NCI-H82 treated with DMSO at 0.1 percent for 48 hours (cell line): ENCODE data around the gene DCLK2.

Experiments used
- DNase-seq: peaks from one replicate; lab custom pipeline; 2025; ENCODE audit not compliant: unreplicated experiment; lab: John Stamatoyannopoulos, UW

The DCLK2 gene

DNA sequence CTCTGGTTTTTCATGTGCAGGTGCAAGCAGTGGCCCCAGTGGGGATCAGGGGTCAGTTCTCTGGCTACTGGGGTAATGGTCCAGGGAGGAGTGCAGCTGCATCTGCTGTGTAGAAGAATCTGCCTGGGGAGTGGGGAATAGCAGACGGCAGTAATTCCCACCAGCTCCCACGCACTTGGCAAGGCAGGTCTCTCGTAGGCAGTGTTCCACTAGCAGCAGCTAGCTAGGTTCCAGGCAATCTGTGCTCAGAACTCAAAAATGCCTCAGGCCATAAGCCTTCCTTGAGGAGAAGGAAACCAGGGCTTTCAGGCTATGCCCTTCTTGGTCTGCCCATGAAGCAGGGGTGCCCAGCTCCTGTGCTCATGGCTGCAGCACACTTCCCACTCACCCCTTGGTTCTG is 38.8 kb downstream of the DCLK2 start:
- no peak for DNase-seq

DNA sequence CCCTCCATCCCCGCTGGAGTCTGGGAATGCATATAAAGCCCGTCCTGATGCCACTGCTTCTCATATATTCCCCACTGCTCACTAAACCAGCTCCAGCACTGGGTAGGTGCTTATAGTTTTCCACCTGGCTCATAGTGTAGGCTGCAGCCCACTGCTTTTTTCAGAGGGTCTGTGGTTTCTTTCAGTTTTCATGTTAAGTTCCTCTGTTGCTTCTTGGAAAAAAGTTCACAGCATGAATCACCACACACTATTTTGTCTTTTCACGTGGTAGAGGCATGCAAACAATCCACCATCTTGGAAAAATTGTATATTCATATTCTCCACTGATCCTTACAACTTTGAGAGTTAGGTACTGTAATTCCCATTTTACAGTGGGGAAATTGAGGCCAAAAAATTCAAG is 39.4 kb downstream of the DCLK2 start:
- no peak for DNase-seq

- DNase-seq: no peak
Observed at GRCh38 chr4:150119492-150119891, 41.2 kb downstream of the DCLK2 start.

GRCh38 chr4:150123087-150123486 is 44.8 kb downstream of the DCLK2 start:
- no peak for DNase-seq

DNA sequence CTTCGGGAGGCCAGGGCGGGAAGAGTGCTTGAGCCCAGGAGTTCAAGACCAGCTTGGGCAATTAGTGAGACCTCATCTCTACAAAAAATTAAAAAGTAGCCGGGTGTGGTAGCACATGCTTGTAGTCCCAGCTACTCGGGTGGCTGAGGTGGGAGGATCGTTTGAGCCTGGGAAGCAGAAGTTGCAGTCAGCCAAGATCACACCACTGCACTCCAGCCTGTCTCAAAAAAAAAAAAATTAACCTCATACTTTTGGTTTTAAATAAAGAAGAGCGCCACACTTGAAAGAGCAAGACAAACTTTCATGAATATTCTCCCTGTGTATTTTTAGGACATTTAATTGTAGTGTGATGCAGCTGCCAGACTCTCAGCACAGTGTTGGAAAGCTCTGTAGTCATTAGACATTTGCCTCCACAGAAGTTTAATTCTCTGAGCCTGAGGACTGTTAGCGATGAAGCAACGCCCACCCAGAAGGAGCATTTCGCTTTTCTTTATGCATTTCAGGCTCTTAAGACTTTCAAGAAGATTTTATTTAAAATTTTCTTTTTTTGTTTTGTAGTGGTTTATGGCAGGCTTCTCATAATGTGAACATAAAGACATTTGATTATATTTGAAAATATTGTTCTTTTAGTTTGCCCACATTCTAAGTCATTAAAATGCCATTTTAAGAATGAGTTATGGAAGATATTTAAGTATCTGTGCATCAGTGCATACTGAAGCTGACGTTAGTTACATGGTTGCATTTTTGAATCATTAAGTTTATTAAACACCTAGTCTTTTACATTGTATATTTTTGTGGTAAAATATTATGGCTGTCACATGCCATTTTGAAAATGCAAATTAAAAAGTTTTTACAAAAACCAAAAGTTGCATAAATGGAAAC is 45.8 kb downstream of the DCLK2 start:
- DNase-seq: no peak

DNA sequence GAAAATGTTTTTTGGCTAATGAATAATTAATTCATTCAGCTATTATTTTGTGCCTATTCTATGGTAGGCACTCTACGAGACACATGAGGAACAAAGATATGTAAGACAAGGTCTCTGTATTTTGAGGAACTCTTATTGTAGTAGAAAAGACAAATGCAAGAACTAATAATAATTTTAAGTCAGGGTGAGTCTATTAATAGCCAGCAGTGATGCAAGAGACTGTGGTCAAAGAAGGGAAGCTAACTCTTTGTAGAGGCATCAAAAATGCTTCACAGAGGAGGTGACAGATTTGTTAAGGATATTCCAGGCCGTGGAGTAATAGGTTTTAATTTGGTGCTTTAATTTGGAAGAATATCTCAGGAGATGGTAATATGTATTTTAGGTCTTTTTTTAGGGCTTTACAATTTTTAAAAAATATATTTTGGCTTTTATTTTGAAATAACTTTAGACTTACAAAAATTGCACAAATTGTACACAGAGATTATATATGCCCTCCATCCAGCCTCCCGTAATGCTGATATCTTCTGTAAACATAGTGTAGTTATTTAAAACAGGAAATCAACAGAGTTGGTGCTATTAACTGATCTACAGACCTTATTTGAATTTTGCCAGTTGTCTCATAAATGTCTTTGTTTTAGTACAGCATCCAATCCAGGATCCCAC is 48.1 kb downstream of the DCLK2 start:
- DNase-seq: no peak

GRCh38 chr4:150126864-150127203 is 48.6 kb downstream of the DCLK2 start:
- DNase-seq: no peak

- DNase-seq: no peak
Observed at GRCh38 chr4:150127757-150128156, 49.5 kb downstream of the DCLK2 start.

GRCh38 chr4:150130933-150131332 is 52.7 kb downstream of the DCLK2 start:
- no peak for DNase-seq

- DNase-seq: no peak
Observed at GRCh38 chr4:150131581-150132228, 53.5 kb downstream of the DCLK2 start.

DNA sequence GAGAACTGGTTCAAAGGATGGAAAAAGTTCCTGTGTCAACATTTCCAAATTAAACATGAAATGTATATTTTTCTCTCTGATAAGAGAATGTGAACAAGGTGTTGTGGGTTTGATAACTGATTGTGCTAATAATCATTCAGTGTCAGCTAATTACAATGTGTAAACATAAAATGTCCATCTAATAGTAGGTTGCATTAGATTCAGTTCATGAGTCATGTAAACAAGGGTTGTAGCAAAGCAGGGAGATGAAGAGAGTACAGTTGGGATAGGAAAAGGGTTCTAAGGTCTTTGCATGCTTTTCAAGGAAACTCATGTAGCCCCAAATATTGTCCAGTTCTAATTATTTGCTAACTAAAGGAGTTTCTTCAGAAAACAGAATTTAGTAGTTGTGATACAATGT is 55.4 kb downstream of the DCLK2 start:
- no peak for DNase-seq

DNA sequence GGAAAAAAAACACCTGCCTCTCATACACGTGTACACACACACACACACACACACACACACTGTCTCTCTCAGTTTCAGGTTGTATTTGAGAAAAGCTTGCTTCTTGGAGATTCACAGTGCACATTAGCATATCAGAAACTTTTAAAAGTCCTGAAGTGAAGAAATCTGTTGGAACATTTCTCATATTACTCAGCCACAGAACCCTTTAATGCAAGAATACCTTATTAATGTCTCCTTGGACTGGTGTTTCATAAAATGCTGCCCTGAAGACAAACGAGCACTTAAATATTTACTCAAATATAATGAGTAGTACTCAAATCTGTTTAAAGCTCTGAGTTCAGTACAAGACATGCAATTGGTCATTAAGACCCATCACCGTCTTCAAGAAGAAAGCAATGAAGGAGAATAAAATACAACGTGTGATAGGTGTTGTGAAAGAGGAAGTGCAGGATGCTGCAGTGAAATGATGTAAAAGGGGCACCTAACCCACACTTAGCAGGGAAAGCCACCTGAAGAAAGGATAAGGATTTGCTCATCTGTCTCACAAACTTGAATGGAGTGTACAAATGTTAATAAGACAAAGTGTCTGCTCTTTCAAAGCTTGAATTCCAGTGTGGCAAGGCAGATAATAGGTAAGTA is 57.0 kb downstream of the DCLK2 start:
- DNase-seq: no peak

GRCh38 chr4:150136036-150136435 is 57.8 kb downstream of the DCLK2 start:
- no peak for DNase-seq

- no peak for DNase-seq
Observed at GRCh38 chr4:150136481-150136880, 58.2 kb downstream of the DCLK2 start.

DNA sequence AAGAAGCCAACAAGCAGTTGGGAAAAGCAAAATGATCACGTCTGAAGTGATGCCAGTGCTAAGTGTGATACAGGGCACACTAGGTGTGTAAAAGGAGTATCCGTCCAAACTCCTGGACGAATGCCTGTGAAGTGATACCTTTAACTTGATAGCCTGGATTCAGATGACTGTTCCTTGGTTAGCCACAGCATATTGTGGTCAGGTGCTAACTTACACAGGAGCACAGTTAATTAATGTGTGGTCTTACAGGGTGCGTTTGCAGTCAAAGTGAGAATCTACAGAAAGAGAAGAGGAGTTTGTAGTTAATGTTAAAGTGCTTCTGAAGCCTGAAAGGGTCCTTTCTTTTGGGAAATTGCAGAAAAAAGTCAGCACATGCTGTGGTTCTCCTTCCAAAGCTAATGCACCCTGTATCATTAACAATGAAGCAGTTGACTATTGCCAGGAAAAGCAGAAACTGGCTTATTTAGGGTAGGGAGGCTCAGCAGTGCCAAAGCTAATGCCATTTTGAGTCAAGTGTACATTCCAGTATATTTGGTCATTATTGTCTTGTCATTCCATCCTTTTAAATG is 61.1 kb downstream of the DCLK2 start:
- no peak for DNase-seq

- DNase-seq: no peak
Observed at GRCh38 chr4:150140774-150141400, 62.6 kb downstream of the DCLK2 start.

DNA sequence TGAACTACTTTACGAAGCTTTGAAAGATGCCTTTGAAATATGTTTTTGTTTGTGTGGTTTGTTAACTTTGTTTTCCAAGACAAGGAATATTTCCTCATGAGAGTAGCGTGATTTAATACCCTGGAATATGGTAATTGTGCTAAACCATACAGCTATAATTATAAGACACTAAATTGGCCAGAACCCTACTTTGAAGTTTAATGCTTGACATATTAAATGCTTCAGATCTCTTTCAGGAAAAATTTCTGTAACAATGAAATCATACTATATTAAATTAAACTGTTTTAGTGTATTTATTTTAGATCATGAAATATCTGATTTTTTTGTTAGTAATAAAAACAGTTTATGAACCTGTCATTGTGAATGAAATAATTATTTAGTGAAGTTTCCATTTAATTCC is 63.5 kb downstream of the DCLK2 start:
- no peak for DNase-seq

DNA sequence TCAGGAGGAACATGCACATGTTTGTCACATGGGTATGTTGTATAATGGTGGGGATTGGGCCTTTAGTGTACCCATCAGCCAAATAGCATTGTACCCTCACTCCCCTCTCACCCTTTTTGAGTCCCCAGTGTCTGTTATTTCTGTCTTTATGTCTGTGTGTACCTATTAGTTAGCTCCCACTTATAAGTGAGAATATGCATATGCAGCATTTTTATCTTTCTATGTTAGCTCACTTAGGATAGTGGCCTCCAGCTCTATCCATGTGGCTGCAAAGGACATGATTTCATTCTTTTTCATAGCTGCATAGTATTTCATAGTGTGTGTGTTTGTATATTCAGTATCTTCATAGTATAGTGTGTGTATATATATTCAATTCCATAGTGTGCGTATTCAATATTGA is 64.6 kb downstream of the DCLK2 start:
- no peak for DNase-seq

DNA sequence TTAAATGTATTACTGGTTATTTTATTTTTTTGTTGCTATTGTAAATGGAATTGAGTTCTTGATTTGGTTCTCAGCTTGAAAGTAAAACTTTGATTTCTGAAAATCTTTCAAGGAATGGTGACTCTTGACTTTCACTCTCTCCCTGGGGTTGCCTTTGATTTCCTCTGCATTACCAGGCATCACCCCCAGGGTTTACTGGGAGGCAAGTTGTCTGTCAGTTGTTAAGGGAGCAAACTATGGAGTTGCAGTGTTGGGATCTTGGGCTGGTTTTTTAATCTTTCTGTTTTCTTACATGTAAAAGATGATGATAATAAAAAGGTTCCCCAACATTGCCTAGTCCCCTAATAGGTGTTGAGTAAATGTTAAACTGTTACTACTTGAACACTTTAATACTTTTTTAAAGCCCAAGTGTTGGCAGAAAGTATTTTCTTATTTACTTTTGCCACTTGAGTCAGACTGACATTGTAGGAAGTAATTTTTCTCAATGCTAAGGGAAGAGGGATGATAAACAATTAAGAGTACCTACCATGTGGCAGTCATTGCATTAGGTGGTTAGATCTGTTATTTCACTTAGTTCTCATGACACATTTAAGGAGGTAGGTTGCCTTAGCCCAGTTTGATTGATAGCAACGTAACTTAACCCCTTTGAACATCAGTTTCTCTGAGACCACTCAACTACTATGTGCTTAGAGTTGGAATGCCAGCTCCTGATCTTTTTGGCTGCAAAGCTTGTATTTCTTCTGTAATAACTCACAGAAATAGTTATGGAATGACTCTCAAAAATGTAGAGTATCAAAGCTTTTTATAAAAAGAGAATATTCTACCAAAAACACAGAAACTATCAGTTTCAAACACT is 67.1 kb downstream of the DCLK2 start:
- no peak for DNase-seq

DNA sequence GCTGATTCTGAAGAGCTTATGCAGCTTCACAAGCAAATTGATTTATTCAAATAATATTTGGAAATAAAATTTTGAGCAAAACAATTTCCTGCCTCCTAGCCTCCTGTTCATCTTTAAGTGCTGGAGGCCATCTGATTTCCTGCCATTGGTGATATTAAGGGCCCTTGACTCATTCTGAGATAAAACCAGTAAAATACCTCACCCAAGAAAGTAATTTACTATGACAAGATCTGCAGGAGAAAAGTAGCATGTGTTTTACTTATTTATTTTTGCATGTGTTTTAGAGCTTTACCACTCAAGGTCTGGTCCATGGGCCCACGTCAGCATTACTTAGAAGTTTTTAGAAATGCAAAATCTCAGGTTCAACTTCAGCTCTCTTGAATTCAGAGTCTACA is 67.7 kb downstream of the DCLK2 start:
- no peak for DNase-seq
